Right cardiac atrium (tissue), 5 donors: ENCODE results near the gene INAFM2. TPM values are rescaled to one million over a fixed set of nuclear protein-coding genes. Genes with fewer than 3 reads are reported as not detected.

Experiments used
- ATAC-seq, 2 donors: fragments of 200-7000 bp; cut with Tn5 transposase; one replicate each; pipeline versions ENCODE4 v1.8.0 to v1.9.1; 2020; ENCODE audit warnings: moderate library complexity in 2 of 2, mild to moderate bottlenecking in 1 of 2
- DNase-seq, 3 donors: peaks; one replicate each; pipeline ENCODE4 v3.0.0-alpha.2; 2020
- H3K27ac ChIP-seq: one replicate; pipeline ENCODE4 v1.5.1; 2013; ENCODE audit warnings: mild to moderate bottlenecking, low read length, control low read depth, moderate library complexity
- H3K27me3 ChIP-seq: one replicate; pipeline ENCODE4 v1.6.1; 2013; ENCODE audit not compliant: control insufficient read depth, insufficient read depth
- H3K4me1 ChIP-seq: one replicate; pipeline ENCODE4 v1.6.1; 2013; ENCODE audit warnings: low read length; ENCODE audit not compliant: control insufficient read depth, insufficient read depth
- H3K4me3 ChIP-seq: one replicate; pipeline ENCODE4 v1.5.1; 2013; ENCODE audit warnings: low read length, control low read depth
- H3K9me3 ChIP-seq: one replicate; pipeline ENCODE4 v1.6.1; 2013; ENCODE audit warnings: low read length; ENCODE audit not compliant: control insufficient read depth
- WGBS: extraction: QIAGEN DNeasy Blood & Tissue Kit; methylation state at CpG from one replicate; pipeline ENCODE4 v1.1.7; 2013; 5-methylcytosine and 5-hydroxymethylcytosine counted together
- intact Hi-C, 4 donors: fragments of 100-400 bp; cut with DNase I; formaldehyde crosslinking; loops; one replicate each; pipeline versions ENCODE4 v1.11.0 to v1.14.0; 2022 to 2023
- polyA plus RNA-seq: library from polyadenylated mRNA; stranded (reverse); fragments of 200-250 nt; gene quantifications from one replicate; pipeline ENCODE4 v1.2.3, GENCODE V29; 2013
- total RNA-seq, 4 donors: library from RNA; stranded (reverse); fragmentation: NEBNext Ultra II Directional; extraction: Animal tissue kit (Norgen Biotek cat#: 25700); gene quantifications; one replicate each; pipeline ENCODE4 v1.2.1, GENCODE V29; 2021
- donor health status: healthy with polysubstance abuse.
- donor health status: DM: no; HTN: yes; CAD: no.
- donor health status: DM: no; HTN: no; CAD: no.
- donor health status: DM: no; HTN: yes; CAD: no; lungs with severe emphysema.
- donor health status: DM: yes; HTN: yes; CAD: no.

INAFM2 gene
- total and polyA plus RNA-seq, 5 donors: 47.3 to 115 (median 72.8) TPM

- no peak for ATAC-seq
- no peak overlapping the region for H3K4me3 ChIP-seq
- peak in 1 of 3 donors; percentile 7 for DNase-seq
- H3K27me3 ChIP-seq: no peaks in the 10 kb centered on the region
- WGBS: 85% methylated on average over 3 of the region's 3 CpGs
- intact Hi-C loops: loop anchor here in 1 of 4 donors (10.0 kb wide), 1 partner anchor 127 kb away; no protein-coding TSS in a partner anchor
- no peak overlapping the region for H3K27ac ChIP-seq
- H3K4me1 ChIP-seq: peaks cover 4% of the 10 kb centered on the region
- H3K9me3 ChIP-seq: no peaks in the 10 kb centered on the region
Measured at GRCh38 chr15:40287505-40287904, 36.0 kb upstream of the INAFM2 start.

- 57% methylated on average over 4 of the region's 4 CpGs for WGBS
- Histone ChIP-seq H3K27me3 (no peaks in the 10 kb centered on the region), H3K4me3 (no peak overlapping the region), H3K9me3 (no peaks in the 10 kb centered on the region), H3K4me1 (peaks cover 4% of the 10 kb centered on the region), H3K27ac (no peak overlapping the region)
- ATAC-seq (no peak), DNase-seq (peak in 2 of 3 donors; percentile 53 to 66)
- intact Hi-C loops: loop anchor here in 1 of 4 donors (10.0 kb wide), 1 partner anchor 127 kb away; no protein-coding TSS in a partner anchor
Measured at GRCh38 chr15:40287968-40288367, 35.5 kb upstream of the INAFM2 start.

GRCh38 chr15:40289140-40289775, 34.2 kb upstream of the INAFM2 start:
- WGBS: 65% methylated on average over 6 of the region's 6 CpGs
- H3K4me1 ChIP-seq: peaks cover 4% of the 10 kb centered on the region
- H3K27ac ChIP-seq: no peak overlapping the region
- ATAC-seq (no peak), DNase-seq (peak in 2 of 3 donors; percentile 53 to 68)
- no peaks in the 10 kb centered on the region for H3K9me3 ChIP-seq
- no peaks in the 10 kb centered on the region for H3K27me3 ChIP-seq
- no peak overlapping the region for H3K4me3 ChIP-seq
- intact Hi-C loops: loop anchor here in 1 of 4 donors (10.0 kb wide), 1 partner anchor 126 kb away; no protein-coding TSS in a partner anchor

- Histone ChIP-seq H3K9me3 (no peaks in the 10 kb centered on the region), H3K4me1 (peaks cover 8% of the 10 kb centered on the region), H3K4me3 (no peak overlapping the region), H3K27ac (no peak overlapping the region), H3K27me3 (no peaks in the 10 kb centered on the region)
- WGBS: 38% methylated on average over 12 of the region's 12 CpGs
- DNase-seq (peak in 1 of 3 donors; percentile 13), ATAC-seq (no peak)
- intact Hi-C loops: no loop called here
Measured at GRCh38 chr15:40290545-40290917, 33.0 kb upstream of the INAFM2 start.

- intact Hi-C loops: no loop called here
- 13% methylated on average over 68 of the region's 68 CpGs for WGBS
- H3K4me1 ChIP-seq: peaks cover 8% of the 10 kb centered on the region
- no peaks in the 10 kb centered on the region for H3K9me3 ChIP-seq
- DNase-seq (peak; percentile 66 to 84 (median 81)), ATAC-seq (peak; percentile 54 to 71)
- H3K4me3 ChIP-seq: no peak overlapping the region
- no peaks in the 10 kb centered on the region for H3K27me3 ChIP-seq
- H3K27ac ChIP-seq: no peak overlapping the region
Measured at GRCh38 chr15:40290918-40291574, 32.4 kb upstream of the INAFM2 start.

- no peaks in the 10 kb centered on the region for H3K27me3 ChIP-seq
- H3K4me3 ChIP-seq: no peak overlapping the region
- H3K4me1 ChIP-seq: peaks cover 8% of the 10 kb centered on the region
- H3K9me3 ChIP-seq: no peaks in the 10 kb centered on the region
- intact Hi-C loops: no loop called here
- ATAC-seq (no peak), DNase-seq (peak in 2 of 3 donors; percentile 37 to 60)
- no peak overlapping the region for H3K27ac ChIP-seq
- 86% methylated on average over 3 of the region's 3 CpGs for WGBS
Measured at GRCh38 chr15:40292246-40292645, 31.2 kb upstream of the INAFM2 start.

- peak; percentile 5 to 48 (median 47) for DNase-seq
- intact Hi-C loops: no loop called here
- peak in 1 of 2 donors; percentile 13 for ATAC-seq
- Histone ChIP-seq H3K4me1 (peaks cover 8% of the 10 kb centered on the region), H3K27ac (peak overlapping the region; percentile 20), H3K27me3 (no peaks in the 10 kb centered on the region), H3K4me3 (no peak overlapping the region), H3K9me3 (no peaks in the 10 kb centered on the region)
Measured at GRCh38 chr15:40293006-40293405, 30.5 kb upstream of the INAFM2 start.

- no peak overlapping the region for H3K4me3 ChIP-seq
- intact Hi-C loops: no loop called here
- DNase-seq: peak; percentile 6 to 57 (median 40)
- no peak overlapping the region for H3K27ac ChIP-seq
- H3K4me1 ChIP-seq: peaks cover 8% of the 10 kb centered on the region
- no peak for ATAC-seq
- WGBS: 92% methylated on average over 20 of the region's 20 CpGs
- H3K9me3 ChIP-seq: no peaks in the 10 kb centered on the region
- H3K27me3 ChIP-seq: no peaks in the 10 kb centered on the region
Measured at GRCh38 chr15:40293905-40294895, 29.3 kb upstream of the INAFM2 start.

- peaks cover 8% of the 10 kb centered on the region for H3K4me1 ChIP-seq
- 61% methylated on average over 1 of the region's 1 CpG for WGBS
- no peak for DNase-seq
- ATAC-seq: no peak
- H3K27me3 ChIP-seq: no peaks in the 10 kb centered on the region
- peak overlapping the region; percentile 33 for H3K27ac ChIP-seq
- H3K4me3 ChIP-seq: no peak overlapping the region
- H3K9me3 ChIP-seq: no peaks in the 10 kb centered on the region
- intact Hi-C loops: no loop called here
Measured at GRCh38 chr15:40295297-40295696, 28.2 kb upstream of the INAFM2 start.

- intact Hi-C loops: no loop called here
- H3K9me3 ChIP-seq: no peaks in the 10 kb centered on the region
- peak overlapping the region; percentile 85 for H3K27ac ChIP-seq
- DNase-seq (peak; percentile 63 to 89 (median 86)), ATAC-seq (peak; percentile 81 to 85)
- 35% methylated on average over 12 of the region's 12 CpGs for WGBS
- H3K4me1 ChIP-seq: peaks cover 7% of the 10 kb centered on the region
- no peak overlapping the region for H3K4me3 ChIP-seq
- H3K27me3 ChIP-seq: no peaks in the 10 kb centered on the region
Measured at GRCh38 chr15:40295877-40296560, 27.5 kb upstream of the INAFM2 start.
